Measurements from ENCODE around the gene PKNOX2.

Gene PKNOX2

GRCh38 chr11:125233116-125233515 is 68.6 kb downstream of the PKNOX2 start:
- DNase-seq (ENCODE audit: low read depth, low spot score) = no peak

GRCh38 chr11:125233736-125234275 is 69.3 kb downstream of the PKNOX2 start:
- DNase-seq (ENCODE audit: low read depth, low spot score) = no peak

GRCh38 chr11:125235071-125235471 is 70.5 kb downstream of the PKNOX2 start:
- DNase-seq (ENCODE audit: low read depth, low spot score) = no peak

DNA sequence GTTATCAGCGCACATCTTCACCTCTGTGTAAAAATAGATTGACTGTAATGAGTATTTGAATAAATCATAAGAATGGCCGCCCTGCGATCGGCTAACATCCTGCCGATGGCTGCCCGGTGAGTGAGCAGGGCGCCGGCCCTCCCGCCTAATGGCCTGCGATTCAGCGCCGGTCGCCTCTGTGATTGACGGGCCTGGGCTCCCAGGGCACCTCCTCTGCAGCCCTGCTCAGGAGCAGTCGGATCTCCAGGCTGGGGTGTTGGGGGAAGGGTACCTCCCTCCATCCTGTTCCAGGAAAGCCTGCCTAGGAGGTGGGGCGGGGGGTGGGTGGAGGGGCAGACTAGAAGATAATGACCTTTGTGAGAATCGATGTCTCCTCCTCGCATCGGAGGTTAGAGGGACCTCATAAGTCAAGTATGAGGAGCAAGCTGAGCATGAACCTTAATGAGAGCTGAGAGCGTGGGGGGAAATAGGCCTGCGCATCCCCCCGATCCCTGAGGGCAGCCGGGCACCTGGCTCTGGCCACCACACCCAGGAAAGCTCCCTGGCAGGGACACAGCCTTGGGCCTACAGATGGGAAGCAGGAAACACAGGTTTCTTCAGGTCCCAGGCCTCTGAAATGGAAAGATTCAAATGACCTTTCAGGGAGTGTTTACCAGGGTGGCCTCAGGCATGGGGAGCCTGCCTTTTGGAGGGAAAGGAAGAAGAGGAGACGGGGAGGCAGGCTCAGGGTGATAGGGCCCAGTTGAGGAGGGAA is 71.7 kb downstream of the PKNOX2 start:
- no peak for DNase-seq (ENCODE audit: low read depth, low spot score)

GRCh38 chr11:125239585-125240560 is 75.3 kb downstream of the PKNOX2 start:
- no peak for DNase-seq (ENCODE audit: low read depth, low spot score)

GRCh38 chr11:125241104-125241503 is 76.6 kb downstream of the PKNOX2 start:
- DNase-seq (ENCODE audit: low read depth, low spot score) = no peak

- DNase-seq (ENCODE audit: low read depth, low spot score) = no peak
Measured at GRCh38 chr11:125242141-125242775, 77.7 kb downstream of the PKNOX2 start.

GRCh38 chr11:125244166-125244565 is 79.6 kb downstream of the PKNOX2 start:
- DNase-seq (ENCODE audit: low read depth, low spot score) = no peak

GRCh38 chr11:125245299-125245698 is 80.7 kb downstream of the PKNOX2 start:
- no peak for DNase-seq (ENCODE audit: low read depth, low spot score)

DNA sequence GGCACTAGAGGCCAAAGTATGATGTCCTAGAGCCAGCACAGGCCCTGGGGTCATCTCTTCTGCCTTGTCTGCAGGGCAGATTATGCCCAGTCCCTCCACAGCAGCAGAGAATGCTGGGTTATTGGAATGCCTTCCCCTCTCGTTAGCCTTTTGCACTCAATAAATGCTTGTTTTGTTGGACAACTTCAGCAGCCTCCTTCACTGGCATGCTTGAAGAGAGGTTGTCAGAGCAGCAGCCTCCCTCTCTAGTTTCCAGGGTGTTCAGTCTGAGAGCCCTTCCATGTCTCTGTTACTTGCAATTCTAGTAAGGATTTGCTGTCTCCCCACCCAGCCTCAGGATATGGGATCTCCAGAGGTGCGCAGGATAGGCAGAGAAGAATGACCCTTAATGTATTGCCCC is 82.9 kb downstream of the PKNOX2 start:
- DNase-seq (ENCODE audit: low read depth, low spot score) = no peak

DNA sequence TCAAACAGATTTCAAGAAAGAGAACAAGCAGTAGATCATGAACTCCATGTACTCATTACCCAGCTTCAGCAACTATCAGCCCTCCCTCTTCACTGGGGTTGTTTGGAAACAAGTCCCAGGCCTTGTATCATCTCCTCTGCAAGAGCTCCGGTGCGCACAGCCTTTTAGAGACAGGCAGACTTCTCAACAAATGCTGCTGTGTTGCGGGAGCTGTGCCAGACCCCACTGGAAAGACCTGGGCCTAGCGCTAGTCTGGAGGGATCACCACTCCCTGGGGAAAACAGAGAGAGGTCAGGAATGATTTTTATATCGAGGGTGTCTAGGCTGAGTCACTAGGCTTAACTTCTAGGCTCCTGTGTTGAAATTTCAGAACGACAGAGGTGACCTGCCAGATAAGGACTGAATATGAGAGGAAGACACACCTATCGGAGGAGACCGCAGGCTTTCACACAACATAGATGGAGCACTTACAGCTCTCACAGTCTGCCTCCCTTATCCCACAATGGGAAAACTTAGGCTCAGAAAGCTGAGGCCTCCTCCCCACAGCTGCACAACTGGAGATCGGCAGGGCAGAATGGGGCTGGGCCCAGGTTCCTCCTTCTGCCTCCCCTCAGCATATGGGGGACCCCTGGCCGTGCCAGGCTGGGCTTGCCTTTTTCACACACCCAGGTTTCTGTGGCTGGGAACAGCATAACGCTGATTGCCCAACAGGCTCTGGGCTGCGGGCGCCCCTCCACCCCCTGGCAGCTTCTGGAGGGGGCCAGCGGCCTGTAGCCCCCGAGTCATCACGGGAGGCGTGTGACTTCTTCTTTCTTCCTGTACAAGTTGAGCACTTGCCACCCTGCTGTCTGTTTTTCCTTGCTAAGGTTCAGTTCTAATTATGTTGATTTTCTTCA is 86.0 kb downstream of the PKNOX2 start:
- DNase-seq (ENCODE audit: low read depth, low spot score) = no peak

GRCh38 chr11:125251214-125251545 is 86.6 kb downstream of the PKNOX2 start:
- DNase-seq (ENCODE audit: low read depth, low spot score) = no peak

DNA sequence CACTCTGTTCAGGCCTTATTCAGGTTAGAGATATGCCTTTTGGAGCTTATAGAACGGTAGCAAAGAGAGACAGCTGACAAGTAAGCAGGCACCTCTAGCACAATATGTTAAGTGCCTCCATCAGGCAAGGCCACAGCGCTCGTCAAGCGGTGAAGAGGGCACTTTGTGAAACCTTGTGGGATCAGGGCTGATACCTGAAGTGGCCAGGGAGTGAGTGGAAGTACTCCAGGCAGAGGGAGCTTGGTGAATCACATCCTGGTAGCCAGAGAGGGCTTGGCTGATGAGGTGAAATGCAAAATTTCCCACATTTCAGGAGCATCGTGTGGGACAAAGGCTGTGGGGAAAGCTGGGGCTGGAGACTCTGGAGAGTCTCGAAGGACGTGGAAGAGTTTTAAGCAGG is 87.4 kb downstream of the PKNOX2 start:
- no peak for DNase-seq (ENCODE audit: low read depth, low spot score)

- DNase-seq (ENCODE audit: low read depth, low spot score) = no peak
Measured at GRCh38 chr11:125253289-125253688, 88.7 kb downstream of the PKNOX2 start.

GRCh38 chr11:125253795-125254525 is 89.4 kb downstream of the PKNOX2 start:
- no peak for DNase-seq (ENCODE audit: low read depth, low spot score)

DNA sequence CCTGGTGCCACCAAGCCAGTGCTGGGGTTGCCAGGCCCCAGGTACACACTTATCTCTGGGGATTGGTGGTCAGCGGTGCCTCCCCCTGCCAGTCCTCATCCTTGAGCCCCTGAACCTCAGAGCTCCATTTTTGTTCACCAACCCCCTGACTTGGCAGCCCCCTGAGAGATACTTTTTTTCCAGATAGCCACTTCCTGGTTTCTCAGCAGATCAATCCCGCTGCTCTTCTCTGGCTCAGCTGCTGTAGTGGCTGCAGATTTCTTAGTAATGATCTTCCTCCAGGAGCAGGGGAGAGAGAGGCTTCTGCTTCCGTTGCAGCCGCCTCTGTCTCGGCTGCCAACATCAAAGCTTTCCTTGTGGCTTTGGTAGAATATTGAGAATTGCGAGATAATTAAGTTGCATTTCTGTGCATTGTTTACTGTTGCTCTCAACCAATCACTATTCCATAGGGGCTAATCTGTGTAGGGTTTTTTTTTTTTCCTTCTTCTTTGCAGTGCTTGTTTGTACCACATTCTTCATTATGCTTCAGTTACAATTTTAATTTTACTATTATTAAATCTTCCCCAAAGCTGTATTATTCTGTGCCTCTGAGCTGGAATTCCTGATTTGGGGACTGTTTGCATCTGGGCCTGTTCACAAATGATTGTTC is 92.1 kb downstream of the PKNOX2 start:
- DNase-seq (ENCODE audit: low read depth, low spot score) = no peak

- no peak for DNase-seq (ENCODE audit: low read depth, low spot score)
Measured at GRCh38 chr11:125257190-125257579, 92.6 kb downstream of the PKNOX2 start.

DNA sequence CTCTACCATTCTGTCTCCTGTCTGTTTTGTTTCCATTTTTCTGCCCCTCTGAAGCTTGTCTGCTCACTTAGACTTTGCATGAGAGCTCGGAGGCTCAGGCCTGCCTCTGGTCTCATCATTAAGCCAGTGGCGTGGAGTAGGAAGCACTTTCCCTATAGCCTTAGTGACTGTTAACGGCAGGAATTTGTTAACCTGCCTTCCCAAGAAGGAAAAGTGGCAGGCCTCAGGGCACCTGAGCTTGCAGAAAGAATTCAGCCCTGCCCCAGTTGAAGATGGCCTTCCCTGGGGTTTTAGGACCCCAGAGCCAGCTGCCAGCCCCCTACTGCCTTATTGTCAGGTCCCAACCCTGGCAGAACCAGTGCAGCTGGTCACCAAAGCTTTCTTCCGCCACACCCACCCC is 93.2 kb downstream of the PKNOX2 start:
- no peak for DNase-seq (ENCODE audit: low read depth, low spot score)

DNA sequence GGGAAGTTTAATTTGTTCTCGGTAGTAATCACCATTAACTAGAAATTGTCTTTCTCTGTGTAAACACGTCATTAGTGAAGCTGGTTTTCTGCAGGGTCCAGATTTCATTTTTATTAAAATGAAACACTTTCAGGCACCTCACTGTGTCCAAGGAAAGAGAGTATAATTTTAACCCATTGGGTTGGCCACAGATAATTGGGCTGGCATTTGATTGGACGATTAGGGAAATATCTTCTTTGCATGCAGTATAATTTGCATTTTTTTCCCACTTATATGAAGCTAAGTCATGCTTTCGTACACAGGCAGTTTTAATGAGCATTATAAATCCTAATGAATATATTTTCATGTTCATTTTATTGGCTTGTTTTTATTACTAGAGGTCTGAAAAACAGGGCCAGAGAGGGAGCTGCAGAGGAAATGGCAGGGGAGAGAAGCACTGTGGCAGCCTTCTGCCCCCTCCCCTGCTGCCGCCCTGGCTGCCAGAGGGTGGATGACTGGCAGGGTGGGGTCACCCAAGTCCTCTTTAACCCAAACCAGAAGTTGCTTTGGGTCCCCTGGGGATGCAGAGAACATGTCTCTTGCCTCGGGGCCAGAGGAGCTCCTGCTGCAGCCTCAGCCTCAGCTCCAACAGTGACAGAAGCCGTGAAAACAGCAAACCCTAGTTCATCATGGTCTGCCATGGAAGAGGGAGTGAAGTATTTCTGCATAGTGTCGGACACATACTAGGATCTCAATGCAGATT is 93.9 kb downstream of the PKNOX2 start:
- DNase-seq (ENCODE audit: low read depth, low spot score) = no peak
